ENCODE results near the gene CREBBP.
"Not testable (repeated sequence)": the region's sequence is repeated elsewhere in the genome, so short reads cannot be mapped to it uniquely, and the experiment has no call there.

DNA sequence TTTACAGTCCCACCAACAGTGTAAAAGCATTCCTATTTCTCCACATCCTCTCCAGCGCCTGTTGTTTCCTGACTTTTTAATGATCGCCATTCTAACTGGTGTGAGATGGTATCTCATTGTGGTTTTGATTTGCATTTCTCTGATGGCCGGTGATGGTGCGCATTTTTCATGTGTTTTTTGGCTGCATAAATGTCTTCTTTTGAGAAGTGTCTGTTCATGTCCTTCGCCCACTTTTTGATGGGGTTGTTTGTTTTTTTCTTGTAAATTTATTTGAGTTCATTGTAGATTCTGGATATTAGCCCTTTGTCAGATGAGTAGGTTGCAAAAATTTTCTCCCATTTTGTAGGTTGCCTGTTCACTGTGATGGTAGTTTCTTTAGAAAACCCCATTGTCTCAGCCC, 5.5 kb upstream of the CREBBP start:
- TF ChIP-seq POLR2AphosphoS5 (IDR thresholded peaks at IDR 0.05; ENCODE audit: low read depth, low read length); POLR2A (IDR thresholded peaks at IDR 0.05; ENCODE audit: low read depth, low read length); TAF1 (IDR thresholded peaks at IDR 0.05; ENCODE audit: low read depth, low read length); SPI1 (IDR thresholded peaks at IDR 0.05; ENCODE audit: low read depth, low read length); POU2F2 (IDR thresholded peaks at IDR 0.05; ENCODE audit: low read depth, low read length); PAX5 (IDR thresholded peaks at IDR 0.05; ENCODE audit: insufficient read depth, low read length, severe bottlenecking): not testable (repeated sequence)
